GM19438 (cell line): Measurements from ENCODE around the gene FNDC3A.
"Not testable (repeated sequence)": the region's sequence is repeated elsewhere in the genome, so short reads cannot be mapped to it uniquely, and the experiment has no call there.

ENCODE experiments used
- ATAC-seq: cut with Tn5 transposase; IDR thresholded peaks from one replicate; pipeline ENCODE4 v1.9.1; 2021; ENCODE audit warnings: low read depth; ENCODE audit not compliant: unreplicated experiment

Gene FNDC3A

DNA sequence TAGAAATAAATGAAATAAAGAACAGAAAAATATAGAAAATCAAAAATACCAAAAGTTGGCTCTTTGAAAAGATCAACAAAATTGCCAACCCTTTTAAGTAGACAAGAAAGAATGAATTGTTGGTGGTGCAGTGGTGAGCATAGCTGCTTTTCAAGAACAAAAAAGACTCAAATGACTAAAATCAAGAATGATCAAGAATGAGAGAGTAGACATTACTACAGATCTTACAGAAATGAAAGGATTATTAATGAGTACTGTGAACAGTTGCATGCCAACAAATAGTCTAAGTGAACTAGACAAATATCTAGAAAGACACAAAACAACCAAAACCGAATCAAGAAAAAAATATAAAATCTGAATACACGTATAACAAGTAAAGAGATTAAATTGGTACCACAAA is 53.9 kb downstream of the FNDC3A start:
- ATAC-seq: no peak

DNA sequence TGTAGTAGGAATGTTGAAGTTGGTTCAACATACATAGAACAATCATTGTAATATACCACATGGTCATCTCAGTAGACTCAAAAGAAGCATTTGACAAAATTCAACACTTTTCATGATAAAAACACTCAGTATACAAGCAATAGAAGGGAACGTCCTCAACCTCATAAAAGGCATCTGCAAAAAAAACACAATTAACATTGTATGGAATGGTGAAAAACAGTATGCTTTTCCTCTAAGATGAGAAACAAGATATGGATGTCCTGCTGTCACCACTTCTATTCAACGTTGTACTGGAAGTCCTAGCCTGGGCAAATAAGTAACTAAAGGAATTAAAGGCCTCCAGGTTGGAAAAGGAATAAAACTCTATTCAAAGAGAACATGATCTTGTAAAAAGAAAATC is 54.5 kb downstream of the FNDC3A start:
- no peak for ATAC-seq

DNA sequence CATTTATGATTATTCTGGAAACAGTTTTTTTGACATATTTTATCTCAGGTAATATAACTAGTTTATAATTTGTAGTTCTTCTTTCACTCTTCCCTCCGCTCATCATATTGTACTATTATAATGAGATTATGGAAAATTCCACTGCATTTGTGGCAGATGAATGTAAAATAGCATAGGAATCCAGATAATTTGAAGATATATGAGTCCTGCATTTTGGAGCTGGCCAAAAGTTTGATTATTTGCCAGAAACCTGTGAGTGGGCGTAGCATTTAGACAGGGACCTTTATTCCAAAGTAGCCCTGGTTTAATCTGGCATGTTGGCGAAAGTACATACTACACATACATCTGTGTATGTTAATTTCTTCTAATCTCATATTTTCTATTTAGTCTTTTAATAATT is 65.2 kb downstream of the FNDC3A start:
- no peak for ATAC-seq

DNA sequence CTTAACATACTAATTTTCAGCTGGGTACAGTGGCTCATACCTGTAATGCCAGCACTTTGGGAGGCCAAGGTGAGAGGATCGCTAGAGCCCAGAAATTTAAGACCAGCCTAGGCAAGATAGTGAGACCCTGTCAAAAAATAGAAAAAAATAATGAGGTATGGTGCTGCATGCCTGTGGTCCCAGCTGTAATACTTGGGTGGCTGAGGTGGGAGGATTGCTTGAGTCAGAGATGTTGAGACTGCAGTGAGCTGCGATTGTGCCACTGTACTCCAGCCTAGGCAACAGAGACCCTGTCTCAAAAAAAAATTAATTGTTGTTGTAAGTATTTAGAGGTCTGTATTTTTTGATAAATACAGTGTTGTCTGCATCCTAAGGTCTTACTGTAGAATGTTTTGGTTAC is 66.8 kb downstream of the FNDC3A start:
- ATAC-seq: no peak

DNA sequence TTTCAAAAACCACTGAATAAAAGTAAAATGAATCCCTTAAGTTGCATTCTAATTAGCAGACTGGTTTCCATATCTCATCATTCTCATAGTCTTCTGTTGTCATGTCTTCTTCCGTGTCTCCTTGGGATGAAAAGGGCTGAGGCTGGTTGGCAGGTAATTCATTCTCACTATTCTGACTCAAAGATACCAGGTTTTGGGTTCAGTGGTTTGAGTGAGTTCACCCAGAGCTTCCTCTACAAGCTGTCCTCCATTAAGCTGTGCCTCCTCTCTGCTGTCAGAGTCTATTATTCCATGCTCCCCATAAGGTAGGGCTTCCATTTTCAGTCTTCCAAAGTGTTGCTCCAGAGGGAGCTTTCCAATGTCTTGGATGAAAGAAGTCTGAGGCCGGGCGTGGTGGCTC is 68.3 kb downstream of the FNDC3A start:
- no peak for ATAC-seq

GRCh38 chr13:49044836-49045235 is 69.1 kb downstream of the FNDC3A start:
- ATAC-seq: no peak

- ATAC-seq: no peak
Observed at GRCh38 chr13:49046002-49046401, 70.3 kb downstream of the FNDC3A start.

DNA sequence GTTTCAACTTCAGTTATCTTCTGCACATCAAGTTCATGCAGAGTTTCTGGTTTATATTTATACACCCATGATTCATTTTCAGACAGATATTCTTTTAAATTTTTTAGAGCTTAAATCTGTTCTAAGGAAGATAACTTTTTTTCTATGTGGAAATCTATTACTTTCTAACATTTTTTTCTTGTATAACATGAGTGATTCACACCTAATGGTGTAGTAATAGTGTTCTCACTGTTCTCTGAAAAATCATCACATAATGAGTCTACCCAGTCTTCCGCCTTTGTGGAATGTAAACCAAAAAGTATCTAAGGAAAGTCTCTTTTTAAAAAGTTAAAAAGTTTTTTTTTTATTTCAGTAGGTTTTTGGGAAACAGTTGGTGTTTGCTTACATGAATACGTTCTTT is 70.8 kb downstream of the FNDC3A start:
- ATAC-seq: no peak

- ATAC-seq: no peak
Observed at GRCh38 chr13:49052813-49053212, 77.1 kb downstream of the FNDC3A start.

GRCh38 chr13:49053215-49053614 is 77.5 kb downstream of the FNDC3A start:
- ATAC-seq: no peak

- no peak for ATAC-seq
Observed at GRCh38 chr13:49053906-49054305, 78.2 kb downstream of the FNDC3A start.

DNA sequence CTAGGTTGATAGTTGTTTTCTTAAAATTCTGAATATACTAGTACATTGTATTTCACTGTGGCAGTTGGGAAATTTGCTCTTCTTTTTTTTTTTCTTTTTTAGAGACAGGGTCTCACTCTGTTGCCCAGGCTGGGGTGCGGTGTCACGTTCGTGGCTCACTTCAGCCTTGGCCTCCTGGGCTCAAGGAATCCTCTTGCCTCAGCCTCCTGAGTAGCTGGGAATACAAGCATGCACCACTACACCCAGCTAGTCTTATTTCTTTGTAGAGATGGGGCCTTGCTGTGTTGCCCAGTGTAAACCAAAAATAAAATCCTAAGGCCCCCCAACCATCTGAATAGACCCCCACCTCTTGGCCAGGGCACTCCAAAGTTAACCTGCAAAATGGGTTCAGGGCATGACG is 79.3 kb downstream of the FNDC3A start:
- ATAC-seq: no peak

- no peak for ATAC-seq
Observed at GRCh38 chr13:49057176-49057575, 81.5 kb downstream of the FNDC3A start.

GRCh38 chr13:49058761-49059160 is 83.0 kb downstream of the FNDC3A start:
- no peak for ATAC-seq

DNA sequence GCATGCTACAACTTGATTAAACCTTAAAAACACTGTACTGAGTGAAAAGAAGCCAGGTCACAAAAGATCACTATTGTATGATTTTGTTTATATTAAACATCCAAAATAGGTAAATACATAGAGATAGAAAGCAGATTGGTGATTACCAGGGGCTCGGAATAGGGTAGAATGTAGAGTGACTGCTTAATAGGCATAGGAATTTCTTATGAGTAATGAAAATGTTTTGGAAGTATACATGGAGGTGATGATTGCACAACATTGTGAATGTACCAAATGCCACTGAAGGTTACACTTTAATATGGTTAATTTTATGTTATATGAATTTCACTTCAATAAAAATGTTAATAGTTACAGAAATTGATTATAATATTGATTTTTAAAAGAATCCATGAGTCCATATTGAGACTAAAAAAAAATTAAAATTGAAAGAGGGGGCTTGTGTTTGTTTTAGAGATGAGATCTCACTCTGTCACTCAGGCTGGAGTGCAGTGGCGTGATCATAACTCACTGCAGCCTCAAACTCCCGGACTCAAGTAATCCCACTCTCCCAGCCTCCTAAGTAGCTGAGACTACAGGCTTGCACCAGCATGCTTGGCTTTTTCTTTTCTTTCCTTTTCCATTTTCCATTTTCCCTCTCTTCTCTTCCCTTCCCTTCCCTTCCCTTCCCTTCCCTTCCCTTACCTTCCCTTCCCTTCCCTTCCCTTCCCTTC is 85.1 kb downstream of the FNDC3A start:
- no peak for ATAC-seq

- ATAC-seq: not testable (repeated sequence)
Observed at GRCh38 chr13:49061388-49061752, 85.7 kb downstream of the FNDC3A start.

DNA sequence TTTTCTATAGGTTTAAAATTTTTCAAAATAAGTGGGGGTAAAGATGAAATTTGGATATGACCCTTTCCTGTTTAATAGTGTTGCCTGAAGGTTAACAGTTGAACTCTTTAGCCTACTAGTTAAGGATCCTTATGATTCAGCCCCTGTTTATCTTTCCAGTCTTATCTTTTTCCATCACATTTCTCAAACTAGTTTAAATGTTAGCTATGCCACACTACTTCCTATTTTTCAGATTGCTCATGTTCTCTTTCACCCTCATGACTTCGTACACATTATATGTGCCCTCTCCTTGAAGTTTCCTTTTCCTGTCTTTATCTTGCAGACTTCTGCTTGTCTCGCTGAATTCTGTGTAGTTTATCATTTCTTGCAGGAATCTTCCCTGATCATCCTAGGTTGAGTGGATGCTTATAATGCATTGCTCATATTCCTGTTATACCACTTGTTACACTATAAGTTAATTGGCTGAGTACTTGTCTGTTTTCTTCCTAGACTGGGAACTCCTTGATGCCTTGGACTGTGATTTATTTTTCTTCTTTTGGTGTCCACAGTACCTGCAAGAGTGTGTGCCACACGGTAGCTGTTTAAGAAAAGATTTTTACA is 86.7 kb downstream of the FNDC3A start:
- no peak for ATAC-seq

DNA sequence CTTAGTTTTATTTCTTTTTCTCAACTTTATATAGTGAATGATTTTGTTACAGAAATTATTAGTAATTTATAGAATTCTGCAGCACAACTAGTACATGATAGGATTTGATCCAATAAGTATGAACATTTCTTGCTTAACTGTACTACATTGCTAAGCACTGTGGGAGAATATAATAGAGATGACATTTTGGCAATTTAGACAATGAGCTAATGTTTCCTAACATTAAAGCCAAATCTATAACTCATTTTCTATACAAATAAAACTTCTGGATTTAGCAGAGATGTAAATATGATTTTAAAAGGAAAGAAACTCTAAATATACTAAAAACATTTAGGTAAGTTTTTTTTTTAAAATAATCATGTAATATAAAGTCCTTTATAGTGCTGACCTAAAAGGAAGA is 87.3 kb downstream of the FNDC3A start:
- no peak for ATAC-seq

GRCh38 chr13:49063497-49063896 is 87.8 kb downstream of the FNDC3A start:
- no peak for ATAC-seq

DNA sequence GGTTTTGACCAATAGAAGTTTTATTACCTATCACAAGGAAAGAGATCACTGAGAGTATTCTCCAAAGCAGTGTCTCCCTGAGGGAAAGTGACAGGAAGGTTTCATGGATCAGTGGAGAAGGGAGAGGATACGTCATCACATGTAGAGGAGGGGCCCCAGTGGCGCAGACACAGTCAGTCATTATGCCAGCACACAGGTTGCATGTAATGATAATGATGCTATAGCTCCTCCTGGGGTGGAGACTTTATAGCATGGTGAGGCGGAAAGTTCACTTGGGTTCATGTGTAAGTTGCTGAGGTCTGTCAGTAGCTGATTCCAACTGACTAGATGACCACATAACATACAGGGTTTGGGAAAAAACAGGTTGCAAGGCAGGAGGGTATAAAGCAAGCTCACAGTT is 88.8 kb downstream of the FNDC3A start:
- ATAC-seq: no peak

DNA sequence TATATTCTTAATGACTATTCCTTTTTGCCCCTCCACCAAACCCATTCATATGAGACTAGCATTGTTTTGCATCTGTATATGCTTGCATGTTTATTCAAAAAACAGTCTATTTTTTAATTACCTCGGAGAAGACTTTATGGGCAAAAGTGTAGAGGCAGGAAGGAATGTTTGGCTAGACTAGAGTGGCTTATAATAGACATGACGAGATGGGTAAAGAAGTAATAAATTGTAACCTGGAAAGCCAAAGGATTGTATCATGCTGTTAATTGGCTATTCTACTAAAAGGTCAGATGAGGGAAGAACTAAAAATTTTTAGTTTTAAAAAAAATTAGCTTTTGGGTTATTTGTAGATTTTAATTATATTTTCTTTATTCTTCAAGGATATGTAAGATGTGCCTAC is 91.1 kb downstream of the FNDC3A start:
- ATAC-seq: no peak

DNA sequence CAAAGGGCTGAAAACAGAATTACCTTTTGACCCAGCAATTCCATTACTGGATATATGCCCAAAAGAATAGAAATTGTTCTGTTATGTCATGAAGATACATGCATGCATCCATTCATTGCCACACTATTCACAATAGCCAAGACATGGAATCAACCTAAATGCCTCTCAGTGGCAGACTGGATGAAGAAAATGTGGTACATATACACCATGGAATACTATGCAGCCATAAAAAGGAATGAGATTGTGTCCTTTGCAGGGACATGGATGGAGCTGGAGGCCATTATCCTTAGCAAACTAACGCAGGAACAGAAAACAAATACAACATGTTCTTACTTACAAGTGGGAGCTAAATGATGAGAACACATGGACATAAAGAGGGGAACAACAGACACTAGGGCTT is 92.8 kb downstream of the FNDC3A start:
- ATAC-seq: not testable (repeated sequence)

GRCh38 chr13:49070021-49070420 is 94.3 kb downstream of the FNDC3A start:
- not testable (repeated sequence) for ATAC-seq
